Measurements from ENCODE around the gene IL21R. TPM values are rescaled to one million over a fixed set of nuclear protein-coding genes. Genes with fewer than 3 reads are reported as not detected.

IL21R gene
- polyA plus RNA-seq: not detected in 2 replicates

GRCh38 chr16:27401768-27402568 lies at the start of gene IL21R:
TSS of gene IL21R (plus strand) at chr16:27402174. CDS start at chr16:27430072, 27,898 bp downstream.

Other genes with a start within 250 kb of the IL21R start
- gene KDM8, start 198.6 kb upstream of the IL21R start, polyA plus RNA-seq: 0.34 and 1.0 TPM in 2 replicates
- gene NSMCE1, start 133.4 kb upstream of the IL21R start, polyA plus RNA-seq: 60.3 and 77.7 TPM in 2 replicates
- not detected in 2 replicates for gene IL4R, start 88.2 kb upstream of the IL21R start, polyA plus RNA-seq
- gene GTF3C1, start 147.7 kb downstream of the IL21R start, polyA plus RNA-seq: 6.5 and 10.7 TPM in 2 replicates
- 1.9 and 17.4 TPM in 2 replicates for gene KATNIP, start 148.0 kb downstream of the IL21R start, polyA plus RNA-seq